SK-N-SH (cell line): ENCODE data around the gene TSFM.

Experiments
- CHD2 ChIP-seq: fragments of 150-350 bp; IDR thresholded peaks from 2 replicates; pipeline ENCODE4 v1.6.1; 2018; ENCODE audit warnings: low read length; ENCODE audit not compliant: partially characterized antibody
- CTCF ChIP-seq: fragments of 200-600 bp; sonication (generic); IDR thresholded peaks from 2 replicates; pipeline ENCODE4 v1.6.1; 2017; ENCODE audit warnings: antibody characterized with exemption, mild to moderate bottlenecking, moderate library complexity
- EP300 ChIP-seq, 2 experiments: IDR thresholded peaks; 2 replicates each; pipeline versions ENCODE4 v1.4.0 to v1.6.1; 2012; ENCODE audit warnings: borderline replicate concordance in 1 of 2, low read depth in 1 of 2, low read length in 1 of 2
- JUND ChIP-seq: IDR thresholded peaks from 2 replicates; pipeline ENCODE4 v1.4.0; 2012
- MXI1 ChIP-seq: IDR thresholded peaks from 2 replicates; pipeline ENCODE4 v1.6.1; 2012; ENCODE audit warnings: mild to moderate bottlenecking, low read depth, low read length, improper control_type of control experiment
- NRF1 ChIP-seq: IDR thresholded peaks from 2 replicates; pipeline ENCODE4 v1.6.1; 2012; ENCODE audit warnings: low read depth, mild to moderate bottlenecking, low read length
- POLR2AphosphoS5 ChIP-seq: IDR thresholded peaks from 2 replicates; pipeline ENCODE4 v1.6.1; 2012; ENCODE audit warnings: low read depth, low read length
- RAD21 ChIP-seq: IDR thresholded peaks from 2 replicates; pipeline ENCODE4 v1.6.1; 2012; ENCODE audit warnings: mild to moderate bottlenecking, low read length
- REST ChIP-seq: IDR thresholded peaks from 2 replicates; pipeline ENCODE4 v1.6.1; 2012; ENCODE audit warnings: mild to moderate bottlenecking, low read depth, low read length, moderate library complexity
- TAF1 ChIP-seq: IDR thresholded peaks from 2 replicates; pipeline ENCODE4 v1.6.1; 2012; ENCODE audit warnings: low read depth, mild to moderate bottlenecking, low read length, moderate library complexity, borderline replicate concordance
- YY1 ChIP-seq: IDR thresholded peaks from 2 replicates; pipeline ENCODE4 v1.4.0; 2012; ENCODE audit warnings: low read depth, mild to moderate bottlenecking
- ZBTB33 ChIP-seq: IDR thresholded peaks from 2 replicates; pipeline ENCODE4 v1.4.0; 2012; ENCODE audit warnings: low read depth, borderline replicate concordance

- TF ChIP-seq REST (no peak), CTCF (no peak), RAD21 (no peak), YY1 (no peak), CHD2 (no peak), TAF1 (no peak), NRF1 (no peak), ZBTB33 (no peak), MXI1 (no peak), JUND (no peak), POLR2AphosphoS5 (no peak), EP300 (IDR thresholded peaks at IDR 0.05; ENCODE audit: borderline replicate concordance in 1 of 2, low read depth in 1 of 2, low read length in 1 of 2) (no peak)
These were observed 26.8 kb downstream of the TSFM start for GRCh38 chr12:57809425-57809824.
